AG04450 (cell line): ENCODE measurements around the gene DHRS4. TPM values are rescaled to one million over a fixed set of nuclear protein-coding genes. Genes with fewer than 3 reads are reported as not detected.
"Not testable (repeated sequence)": the region's sequence is repeated elsewhere in the genome, so short reads cannot be mapped to it uniquely, and the experiment has no call there.

Source experiments
- CTCF ChIA-PET: fragments of 300-600, 350-600 bp; formaldehyde crosslinking; extraction: SDS; loops from one replicate; lab custom pipeline; 2022; ENCODE audit warnings: antibody characterized with exemption, inconsistent platforms; lab: Charles Lee
- POLR2A ChIA-PET: fragments of 350-600 bp; formaldehyde crosslinking; extraction: SDS; loops from one replicate; lab custom pipeline; 2021; ENCODE audit warnings: antibody characterized with exemption, inconsistent platforms; lab: Yijun Ruan, JAX
- DNase-seq: peaks from one replicate; pipeline ENCODE4 v3.0.0-alpha.2; 2011; ENCODE audit warnings: low read depth, low spot score
- H3K27ac ChIP-seq: one replicate; pipeline ENCODE4 v1.5.1; 2012; ENCODE audit warnings: low read depth, low read length, control low read depth
- H3K27me3 ChIP-seq: one replicate; pipeline ENCODE4 v1.6.0; 2012; ENCODE audit warnings: low read length; ENCODE audit not compliant: control insufficient read depth, insufficient read depth
- H3K4me3 ChIP-seq: 2 replicates; pipeline ENCODE4 v1.5.1; 2011; ENCODE audit warnings: mild to moderate bottlenecking, low read depth, low read length, control low read depth
- H3K9me3 ChIP-seq: 2 replicates; pipeline ENCODE4 v1.5.1; 2012; ENCODE audit warnings: low read length; ENCODE audit not compliant: control insufficient read depth, insufficient read depth
- polyA plus RNA-seq: library from polyadenylated mRNA; depleted of rRNA; stranded (reverse); fragments of >200 nt; gene quantifications from 2 replicates; pipeline ENCODE4 v1.2.3, GENCODE V29; 2011
- TF ChIP-seq, protein P1 (sequence below): IDR thresholded peaks from 2 replicates; pipeline ENCODE4 v1.5.1; 2011; ENCODE audit warnings: low read depth, low read length, control low read depth, inconsistent platforms

The DHRS4 gene
- polyA plus RNA-seq, 1 experiment, result 23.0 TPM

DNA sequence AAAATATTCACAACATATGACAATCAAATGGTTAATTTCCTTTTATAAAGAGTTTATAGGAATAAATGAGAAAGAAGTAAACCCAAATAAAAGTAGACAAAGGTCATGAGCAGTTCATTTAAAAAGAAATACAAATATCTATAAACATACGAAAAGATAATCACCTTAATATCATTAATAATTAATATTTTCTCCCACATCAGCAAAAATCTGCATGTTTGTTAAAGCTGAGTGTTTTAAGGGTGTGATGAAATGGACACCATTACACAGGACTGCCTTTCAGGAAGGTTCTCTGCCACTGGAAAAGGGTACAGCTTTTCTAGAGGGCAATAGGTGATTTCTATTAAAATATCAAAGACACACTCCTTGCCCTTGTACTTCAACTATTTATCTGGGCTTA lies 14.7 kb upstream of the DHRS4 start:
- DNase-seq, result no peak
- Histone ChIP-seq H3K27ac (no peak overlapping the region), H3K27me3 (peaks cover 6% of the 10 kb centered on the region), H3K4me3 (no peak overlapping the region), H3K9me3 (no peaks in the 10 kb centered on the region)
- TF ChIP-seq, protein P1, sequence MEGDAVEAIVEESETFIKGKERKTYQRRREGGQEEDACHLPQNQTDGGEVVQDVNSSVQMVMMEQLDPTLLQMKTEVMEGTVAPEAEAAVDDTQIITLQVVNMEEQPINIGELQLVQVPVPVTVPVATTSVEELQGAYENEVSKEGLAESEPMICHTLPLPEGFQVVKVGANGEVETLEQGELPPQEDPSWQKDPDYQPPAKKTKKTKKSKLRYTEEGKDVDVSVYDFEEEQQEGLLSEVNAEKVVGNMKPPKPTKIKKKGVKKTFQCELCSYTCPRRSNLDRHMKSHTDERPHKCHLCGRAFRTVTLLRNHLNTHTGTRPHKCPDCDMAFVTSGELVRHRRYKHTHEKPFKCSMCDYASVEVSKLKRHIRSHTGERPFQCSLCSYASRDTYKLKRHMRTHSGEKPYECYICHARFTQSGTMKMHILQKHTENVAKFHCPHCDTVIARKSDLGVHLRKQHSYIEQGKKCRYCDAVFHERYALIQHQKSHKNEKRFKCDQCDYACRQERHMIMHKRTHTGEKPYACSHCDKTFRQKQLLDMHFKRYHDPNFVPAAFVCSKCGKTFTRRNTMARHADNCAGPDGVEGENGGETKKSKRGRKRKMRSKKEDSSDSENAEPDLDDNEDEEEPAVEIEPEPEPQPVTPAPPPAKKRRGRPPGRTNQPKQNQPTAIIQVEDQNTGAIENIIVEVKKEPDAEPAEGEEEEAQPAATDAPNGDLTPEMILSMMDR, result no peak
- ChIA-PET POLR2A (no interaction called here), CTCF (interaction anchor here (0.7 kb wide), 1 partner anchor 8 kb away, joined by 3 read pairs; no protein-coding TSS in a partner anchor)

DNA sequence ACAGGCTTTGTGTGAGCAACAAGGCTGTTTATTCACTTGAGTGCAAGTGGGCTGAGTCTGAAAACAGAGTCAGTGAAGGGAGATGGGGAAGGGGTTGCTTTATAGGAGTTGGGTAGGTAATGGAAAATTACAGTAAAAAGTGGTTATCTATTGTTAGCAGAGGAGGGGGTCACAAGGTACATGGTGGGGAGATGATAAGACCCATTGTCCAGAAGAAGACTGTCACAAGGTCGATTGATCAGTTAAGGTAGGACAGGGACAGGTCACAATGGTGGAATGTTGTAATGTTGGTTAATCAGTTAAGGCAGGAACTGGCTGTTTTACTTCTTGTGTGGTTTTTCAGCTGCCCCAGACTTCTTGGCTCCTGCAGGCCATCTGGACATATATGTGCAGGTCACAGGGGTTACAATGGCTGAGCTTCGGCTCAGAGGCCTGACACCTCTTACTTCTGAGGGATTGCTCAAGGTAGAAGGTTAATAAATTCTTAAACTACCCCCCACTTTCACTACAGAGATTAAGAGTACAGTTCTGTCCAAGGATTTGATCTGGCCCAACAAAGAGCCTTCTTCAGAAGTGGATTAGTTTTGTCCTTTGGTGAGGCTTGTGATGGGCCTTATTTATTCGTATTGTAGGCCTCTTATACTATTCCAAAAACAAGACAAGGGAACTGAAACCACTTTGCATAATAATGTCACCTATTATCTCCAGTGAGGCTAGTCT lies 13.8 kb upstream of the DHRS4 start:
- CTCF ChIA-PET, result no interaction called here
- no peaks in the 10 kb centered on the region for H3K9me3 ChIP-seq
- no peak for DNase-seq
- H3K27me3 ChIP-seq, result peaks cover 2% of the 10 kb centered on the region
- POLR2A ChIA-PET, result no interaction called here
- H3K4me3 ChIP-seq, result no peak overlapping the region
- H3K27ac ChIP-seq, result no peak overlapping the region
- TF ChIP-seq, protein P1, result no peak

DNA sequence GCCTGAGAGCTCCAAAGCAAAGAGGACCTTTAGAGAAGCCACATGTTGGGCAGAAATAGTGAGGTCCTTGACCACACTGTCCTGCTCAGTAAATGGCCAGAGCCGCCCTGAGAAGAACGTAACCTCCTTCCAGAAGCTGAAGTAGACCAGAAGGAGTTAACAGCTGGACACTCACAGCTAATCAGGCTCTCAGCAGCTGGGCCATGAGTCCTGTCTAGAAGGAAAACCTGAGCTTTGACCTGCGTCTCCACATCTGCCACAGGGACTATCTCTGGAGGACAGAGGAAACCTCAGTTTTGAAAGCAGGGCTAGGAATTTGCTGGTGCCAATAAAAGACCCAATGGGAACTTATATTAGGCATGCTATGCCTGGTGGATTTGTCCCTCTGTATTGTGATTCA lies 12.3 kb upstream of the DHRS4 start:
- Histone ChIP-seq H3K9me3 (no peaks in the 10 kb centered on the region), H3K27ac (no peak overlapping the region), H3K4me3 (no peak overlapping the region), H3K27me3 (no peaks in the 10 kb centered on the region)
- ChIA-PET CTCF (interaction anchor here (1.2 kb wide), 1 partner anchor 10 kb away, joined by 3 read pairs; no protein-coding TSS in a partner anchor), POLR2A (no interaction called here)
- TF ChIP-seq, protein P1, result no peak
- DNase-seq, result no peak

DNA sequence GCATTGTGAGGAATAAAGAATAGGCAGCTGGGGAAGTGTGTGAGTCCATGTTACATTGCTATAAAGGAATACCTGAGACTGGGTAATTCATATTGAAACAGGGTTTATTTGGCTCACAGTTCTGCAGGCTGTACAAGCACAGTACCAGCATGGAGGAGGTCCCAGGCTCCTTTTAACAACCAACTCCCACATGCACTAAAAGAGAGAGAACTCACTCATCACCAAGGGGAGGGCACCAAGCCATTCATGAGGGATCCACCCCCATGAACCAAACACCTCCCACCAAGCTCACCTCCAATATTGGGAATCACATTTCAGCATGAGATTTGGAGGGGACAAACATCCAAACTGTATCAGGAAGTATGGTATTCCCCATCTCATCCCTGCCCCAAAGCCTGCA lies 11.9 kb upstream of the DHRS4 start:
- no peak for DNase-seq
- H3K27me3 ChIP-seq, result no peaks in the 10 kb centered on the region
- no peaks in the 10 kb centered on the region for H3K9me3 ChIP-seq
- POLR2A ChIA-PET, result no interaction called here
- H3K4me3 ChIP-seq, result no peak overlapping the region
- CTCF ChIA-PET, result interaction anchor here (1.2 kb wide), 1 partner anchor 10 kb away, joined by 3 read pairs; no protein-coding TSS in a partner anchor
- TF ChIP-seq, protein P1, result no peak
- no peak overlapping the region for H3K27ac ChIP-seq

DNA sequence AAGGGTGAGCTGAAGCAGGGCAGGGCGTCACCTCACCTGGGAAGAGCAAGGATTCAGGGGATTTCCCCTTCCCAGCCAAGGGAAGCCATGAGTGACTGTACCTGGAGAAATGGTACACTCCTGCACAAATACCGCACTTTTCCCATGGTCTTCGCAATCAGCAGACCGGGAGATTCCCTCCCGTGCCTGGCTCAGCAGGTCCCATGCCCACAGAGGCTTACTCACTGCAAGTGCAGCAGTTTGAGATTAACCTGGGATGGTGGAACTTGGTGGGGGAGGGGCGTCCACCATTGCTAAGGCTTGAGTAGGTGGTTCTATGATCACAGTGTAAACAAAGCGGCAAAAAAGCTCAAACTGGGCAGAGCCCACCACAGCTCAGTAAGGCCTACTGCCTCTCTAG lies 11.0 kb upstream of the DHRS4 start:
- no peak overlapping the region for H3K4me3 ChIP-seq
- no peak for DNase-seq
- no peaks in the 10 kb centered on the region for H3K27me3 ChIP-seq
- H3K27ac ChIP-seq, result no peak overlapping the region
- TF ChIP-seq, protein P1, result no peak
- H3K9me3 ChIP-seq, result no peaks in the 10 kb centered on the region
- ChIA-PET CTCF (no interaction called here), POLR2A (no interaction called here)

DNA sequence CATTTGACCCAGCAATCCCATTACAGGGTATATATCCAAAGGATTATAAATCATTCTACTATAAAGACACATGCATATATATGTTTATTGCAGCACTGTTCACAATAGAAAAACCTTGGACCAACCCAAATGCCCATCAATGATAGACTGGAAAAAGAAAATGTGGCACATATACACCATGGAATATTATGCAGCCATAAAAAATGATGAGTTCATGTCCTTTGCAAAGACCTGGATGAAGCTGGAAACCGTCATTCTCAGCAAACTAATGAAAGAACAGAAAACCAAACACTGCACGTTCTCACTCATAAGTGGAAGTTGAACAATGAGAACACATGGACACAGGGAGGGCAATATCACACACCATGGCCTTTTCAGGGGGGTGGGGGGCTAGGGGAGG lies 4.5 kb upstream of the DHRS4 start:
- H3K4me3 ChIP-seq, H3K9me3 ChIP-seq, H3K27me3 ChIP-seq, H3K27ac ChIP-seq, POLR2A ChIA-PET, CTCF ChIA-PET, DNase-seq: not testable (repeated sequence)
